Retinal pigment epithelial cell (primary cell): Measurements from ENCODE around the gene ZNF566.
"Not testable (repeated sequence)": the region's sequence is repeated elsewhere in the genome, so short reads cannot be mapped to it uniquely, and the experiment has no call there.

ENCODE experiments used
- DNase-seq: peaks from one replicate; pipeline ENCODE4 v3.0.0-alpha.2; 2010; ENCODE audit warnings: low read depth
- H3K4me3 ChIP-seq: 2 replicates; pipeline ENCODE4 v1.5.1; 2011; ENCODE audit warnings: mild to moderate bottlenecking, low read length, control low read depth, moderate library complexity
- TF ChIP-seq, protein P1 (sequence below): conservative IDR thresholded peaks from 2 replicates; pipeline ENCODE4 v1.5.1; 2011; ENCODE audit warnings: low read depth, low read length, control low read depth, inconsistent platforms

The ZNF566 gene

GRCh38 chr19:36524617-36525016 is 35.3 kb upstream of the ZNF566 start:
- no peak for DNase-seq
- H3K4me3 ChIP-seq, result no peak overlapping the region
- TF ChIP-seq, protein P1, sequence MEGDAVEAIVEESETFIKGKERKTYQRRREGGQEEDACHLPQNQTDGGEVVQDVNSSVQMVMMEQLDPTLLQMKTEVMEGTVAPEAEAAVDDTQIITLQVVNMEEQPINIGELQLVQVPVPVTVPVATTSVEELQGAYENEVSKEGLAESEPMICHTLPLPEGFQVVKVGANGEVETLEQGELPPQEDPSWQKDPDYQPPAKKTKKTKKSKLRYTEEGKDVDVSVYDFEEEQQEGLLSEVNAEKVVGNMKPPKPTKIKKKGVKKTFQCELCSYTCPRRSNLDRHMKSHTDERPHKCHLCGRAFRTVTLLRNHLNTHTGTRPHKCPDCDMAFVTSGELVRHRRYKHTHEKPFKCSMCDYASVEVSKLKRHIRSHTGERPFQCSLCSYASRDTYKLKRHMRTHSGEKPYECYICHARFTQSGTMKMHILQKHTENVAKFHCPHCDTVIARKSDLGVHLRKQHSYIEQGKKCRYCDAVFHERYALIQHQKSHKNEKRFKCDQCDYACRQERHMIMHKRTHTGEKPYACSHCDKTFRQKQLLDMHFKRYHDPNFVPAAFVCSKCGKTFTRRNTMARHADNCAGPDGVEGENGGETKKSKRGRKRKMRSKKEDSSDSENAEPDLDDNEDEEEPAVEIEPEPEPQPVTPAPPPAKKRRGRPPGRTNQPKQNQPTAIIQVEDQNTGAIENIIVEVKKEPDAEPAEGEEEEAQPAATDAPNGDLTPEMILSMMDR, result no peak

DNA sequence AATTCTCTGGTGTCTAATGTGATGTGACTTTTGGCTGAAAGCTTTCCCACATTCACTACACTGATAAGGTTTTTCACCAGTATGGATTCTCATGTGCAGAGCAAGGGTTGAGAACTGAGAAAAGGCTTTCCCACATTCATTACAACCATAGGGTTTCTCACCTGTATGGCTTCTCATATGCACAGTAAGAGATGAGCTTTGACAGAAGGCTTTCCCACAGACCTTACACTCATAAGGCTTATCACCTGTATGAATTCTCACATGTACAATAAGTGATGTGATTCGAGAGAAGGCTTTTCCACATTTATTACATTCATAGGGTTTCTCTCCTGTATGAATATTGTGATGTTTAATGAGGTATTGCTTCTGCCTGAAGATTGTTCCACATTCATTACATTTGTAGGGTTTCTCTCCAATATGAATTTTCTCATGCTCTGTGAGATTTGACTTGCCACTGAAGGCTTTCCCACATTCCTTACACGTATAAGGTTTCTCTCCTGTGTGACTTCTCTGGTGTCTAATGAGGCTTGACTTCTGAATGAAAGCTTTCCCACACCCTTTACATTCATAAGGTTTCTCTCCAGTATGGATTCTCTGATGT is 24.8 kb upstream of the ZNF566 start:
- H3K4me3 ChIP-seq, result no peak overlapping the region
- TF ChIP-seq, protein P1, result no peak
- no peak for DNase-seq

DNA sequence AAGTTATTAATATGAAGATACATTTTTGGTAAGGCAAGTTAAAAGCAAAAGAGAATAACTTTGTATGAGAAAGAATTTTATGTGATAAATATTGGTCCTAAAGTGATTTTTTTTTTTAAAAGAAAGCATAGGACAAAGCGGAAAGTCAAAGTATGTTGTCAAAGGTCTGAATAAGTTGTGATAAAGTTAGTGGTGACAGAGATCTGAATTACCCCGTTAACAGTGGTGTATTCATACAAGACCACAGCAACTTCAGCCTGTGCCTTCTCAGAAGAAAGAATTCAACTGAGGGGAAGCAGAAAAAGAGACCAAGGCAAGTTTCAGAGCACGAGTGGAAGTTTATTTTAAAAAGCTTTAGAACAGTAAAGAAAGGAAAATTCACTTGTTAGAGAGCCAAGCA is 19.0 kb upstream of the ZNF566 start:
- TF ChIP-seq, protein P1, result no peak

DNA sequence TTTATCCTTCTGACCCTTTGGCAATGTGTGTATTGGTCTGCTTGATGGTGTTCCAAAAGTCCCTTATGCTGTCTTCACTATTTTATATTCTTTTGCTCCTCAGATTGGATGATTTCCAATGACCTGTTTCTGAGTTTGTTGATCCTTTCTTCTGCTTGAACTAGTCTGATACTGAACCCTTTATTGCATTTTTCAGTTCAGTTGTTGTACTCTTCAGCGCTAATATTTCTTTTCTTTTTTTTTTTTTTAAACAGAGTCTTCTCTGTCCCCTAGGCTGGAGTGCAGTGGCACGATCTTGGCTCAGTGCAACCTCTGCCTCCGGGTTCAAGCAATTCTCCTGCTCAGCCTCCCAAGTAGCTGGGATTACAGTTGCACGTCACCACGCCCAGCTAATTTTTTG is 12.6 kb upstream of the ZNF566 start:
- DNase-seq, result no peak
- H3K4me3 ChIP-seq, result no peak overlapping the region
- TF ChIP-seq, protein P1, result no peak

More for the DNA sequence above, 19.0 kb upstream of the ZNF566 start:
- no peak for DNase-seq
- no peak overlapping the region for H3K4me3 ChIP-seq

GRCh38 chr19:36497001-36497400 is 7.6 kb upstream of the ZNF566 start:
- DNase-seq, result no peak
- TF ChIP-seq, protein P1, result no peak
- H3K4me3 ChIP-seq, result no peak overlapping the region

GRCh38 chr19:36492689-36493453 is 3.5 kb upstream of the ZNF566 start:
- not testable (repeated sequence) for DNase-seq, H3K4me3 ChIP-seq
- TF ChIP-seq, protein P1, result peak; percentile 63

DNA sequence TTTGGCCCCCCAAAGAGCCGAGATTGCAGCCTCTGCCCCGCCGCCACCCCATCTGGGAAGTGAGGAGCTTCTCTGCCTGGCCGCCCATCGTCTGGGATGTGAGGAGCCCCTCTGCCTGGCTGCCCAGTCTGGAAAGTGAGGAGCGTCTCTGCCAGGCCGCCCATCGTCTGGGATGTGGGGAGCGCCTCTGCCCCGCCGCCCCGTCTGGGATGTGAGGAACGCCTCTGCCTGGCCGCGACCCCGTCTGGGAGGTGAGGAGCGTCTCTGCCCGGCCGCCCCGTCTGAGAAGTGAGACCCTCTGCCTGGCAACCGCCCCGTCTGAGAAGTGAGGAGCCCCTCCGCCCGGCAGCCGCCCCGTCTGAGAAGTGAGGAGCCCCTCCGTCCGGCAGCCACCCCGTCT is 1.5 kb upstream of the ZNF566 start:
- not testable (repeated sequence) for H3K4me3 ChIP-seq, DNase-seq
